GM20000 (cell line): ENCODE measurements around the gene PACC1.

Experiments used
- DNase-seq: peaks from one replicate; pipeline ENCODE4 v3.0.0; 2012; ENCODE audit warnings: low spot score
- TF ChIP-seq, protein P1 (sequence below): IDR thresholded peaks from 2 replicates; pipeline ENCODE4 v1.5.1; 2012; ENCODE audit warnings: mild to moderate bottlenecking, control low read depth; ENCODE audit errors: extremely low read depth, missing control alignments

The PACC1 gene

DNA sequence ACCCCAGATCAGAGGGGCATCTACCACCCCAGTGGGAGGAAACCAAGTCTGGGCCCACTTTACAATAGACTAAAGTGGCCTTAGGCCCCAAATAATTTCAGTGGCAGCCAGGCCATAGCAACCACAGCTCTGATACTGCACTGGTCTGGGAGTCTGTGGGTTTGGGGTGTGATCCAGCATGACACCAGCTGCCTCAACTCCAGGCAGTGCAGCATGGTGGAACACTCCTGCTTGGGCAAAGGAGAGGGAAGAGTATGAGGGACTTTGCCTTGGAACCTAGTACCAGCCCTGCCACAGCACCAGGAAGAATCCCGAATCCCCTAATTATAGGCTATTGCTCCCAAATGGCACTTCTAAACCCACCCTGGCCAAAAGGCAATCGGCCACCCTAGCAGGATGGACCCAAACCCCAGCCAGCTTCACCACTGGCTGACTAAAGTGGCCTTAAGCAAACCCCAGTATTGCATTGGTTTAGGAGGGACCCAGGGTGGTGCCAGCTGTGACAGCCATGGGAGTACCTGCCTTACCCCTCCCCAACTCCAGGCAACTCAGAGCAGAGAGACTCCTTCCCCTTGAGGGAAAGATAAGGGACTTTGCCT lies 47.1 kb downstream of the PACC1 start:
- no peak for DNase-seq
- TF ChIP-seq, protein P1, sequence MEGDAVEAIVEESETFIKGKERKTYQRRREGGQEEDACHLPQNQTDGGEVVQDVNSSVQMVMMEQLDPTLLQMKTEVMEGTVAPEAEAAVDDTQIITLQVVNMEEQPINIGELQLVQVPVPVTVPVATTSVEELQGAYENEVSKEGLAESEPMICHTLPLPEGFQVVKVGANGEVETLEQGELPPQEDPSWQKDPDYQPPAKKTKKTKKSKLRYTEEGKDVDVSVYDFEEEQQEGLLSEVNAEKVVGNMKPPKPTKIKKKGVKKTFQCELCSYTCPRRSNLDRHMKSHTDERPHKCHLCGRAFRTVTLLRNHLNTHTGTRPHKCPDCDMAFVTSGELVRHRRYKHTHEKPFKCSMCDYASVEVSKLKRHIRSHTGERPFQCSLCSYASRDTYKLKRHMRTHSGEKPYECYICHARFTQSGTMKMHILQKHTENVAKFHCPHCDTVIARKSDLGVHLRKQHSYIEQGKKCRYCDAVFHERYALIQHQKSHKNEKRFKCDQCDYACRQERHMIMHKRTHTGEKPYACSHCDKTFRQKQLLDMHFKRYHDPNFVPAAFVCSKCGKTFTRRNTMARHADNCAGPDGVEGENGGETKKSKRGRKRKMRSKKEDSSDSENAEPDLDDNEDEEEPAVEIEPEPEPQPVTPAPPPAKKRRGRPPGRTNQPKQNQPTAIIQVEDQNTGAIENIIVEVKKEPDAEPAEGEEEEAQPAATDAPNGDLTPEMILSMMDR: no peak

DNA sequence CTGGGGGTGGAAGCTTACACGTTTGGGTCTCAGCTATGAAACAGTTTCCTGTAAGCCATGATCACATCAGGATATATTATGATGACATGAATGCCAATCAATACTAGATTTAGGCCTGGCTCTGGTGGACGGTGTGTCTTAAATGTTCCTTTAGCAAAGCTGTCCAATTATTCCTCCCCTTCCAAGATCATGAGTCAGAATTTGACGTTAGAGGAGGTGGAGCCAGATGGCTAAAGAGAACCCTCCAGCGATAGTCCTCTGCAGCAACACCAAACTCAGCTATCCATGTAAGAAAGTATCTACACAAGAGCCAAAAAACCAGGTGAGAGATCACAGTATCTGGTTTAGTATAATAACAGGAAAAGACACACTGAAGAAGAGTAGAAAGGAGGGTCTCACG lies 47.8 kb downstream of the PACC1 start:
- TF ChIP-seq, protein P1: no peak
- no peak for DNase-seq

DNA sequence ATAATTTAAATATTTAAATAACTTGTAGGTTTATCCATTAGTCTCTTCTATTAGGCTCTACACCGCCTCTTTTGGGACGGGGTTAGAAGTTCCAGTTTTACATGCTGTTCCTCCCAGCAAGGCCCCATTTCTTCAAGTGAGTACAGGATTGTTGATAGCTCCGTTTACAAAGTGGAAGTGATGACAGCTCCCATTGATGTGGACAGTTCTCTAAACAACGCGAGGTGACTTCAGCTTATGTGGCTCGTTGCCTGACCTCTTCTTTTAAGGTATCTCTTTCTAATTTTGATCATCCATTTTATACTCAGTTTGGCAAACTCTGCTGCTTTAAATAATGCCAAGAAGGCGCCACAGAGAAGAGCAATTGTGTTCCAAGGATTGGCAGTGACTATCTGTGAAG lies 49.7 kb downstream of the PACC1 start:
- no peak for DNase-seq
- TF ChIP-seq, protein P1: no peak

DNA sequence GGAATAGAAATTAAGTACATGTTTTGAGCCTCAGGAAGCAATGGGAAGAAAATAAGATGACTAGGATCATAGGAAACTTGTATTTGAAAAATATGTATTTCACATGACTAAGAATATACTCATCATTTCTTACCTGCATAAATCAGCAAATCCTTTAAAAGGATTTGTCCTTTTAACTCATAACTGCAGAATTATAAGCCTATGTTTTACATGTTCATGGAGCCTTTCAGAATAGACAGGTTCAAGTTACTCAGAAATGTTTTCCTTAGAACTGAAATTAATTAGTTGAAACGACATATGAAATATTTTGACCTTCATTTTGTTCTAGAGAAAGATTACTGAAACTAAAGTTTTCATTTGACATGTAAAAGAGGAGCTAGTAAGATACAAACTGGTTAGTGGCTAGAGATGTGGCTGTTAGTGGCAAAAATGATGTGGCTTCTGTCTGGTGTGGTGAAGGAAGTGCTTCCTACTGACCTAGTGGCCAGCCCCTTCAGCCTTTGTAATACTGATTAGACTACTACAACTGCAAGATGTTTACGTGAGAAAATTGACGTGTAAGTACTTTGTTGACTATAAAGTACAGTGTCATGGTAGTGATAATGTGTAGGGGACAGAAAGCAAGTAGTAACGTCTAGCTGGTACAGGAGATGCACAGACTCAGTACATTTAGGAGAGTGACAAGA lies 54.7 kb downstream of the PACC1 start:
- DNase-seq: no peak
- TF ChIP-seq, protein P1: no peak

DNA sequence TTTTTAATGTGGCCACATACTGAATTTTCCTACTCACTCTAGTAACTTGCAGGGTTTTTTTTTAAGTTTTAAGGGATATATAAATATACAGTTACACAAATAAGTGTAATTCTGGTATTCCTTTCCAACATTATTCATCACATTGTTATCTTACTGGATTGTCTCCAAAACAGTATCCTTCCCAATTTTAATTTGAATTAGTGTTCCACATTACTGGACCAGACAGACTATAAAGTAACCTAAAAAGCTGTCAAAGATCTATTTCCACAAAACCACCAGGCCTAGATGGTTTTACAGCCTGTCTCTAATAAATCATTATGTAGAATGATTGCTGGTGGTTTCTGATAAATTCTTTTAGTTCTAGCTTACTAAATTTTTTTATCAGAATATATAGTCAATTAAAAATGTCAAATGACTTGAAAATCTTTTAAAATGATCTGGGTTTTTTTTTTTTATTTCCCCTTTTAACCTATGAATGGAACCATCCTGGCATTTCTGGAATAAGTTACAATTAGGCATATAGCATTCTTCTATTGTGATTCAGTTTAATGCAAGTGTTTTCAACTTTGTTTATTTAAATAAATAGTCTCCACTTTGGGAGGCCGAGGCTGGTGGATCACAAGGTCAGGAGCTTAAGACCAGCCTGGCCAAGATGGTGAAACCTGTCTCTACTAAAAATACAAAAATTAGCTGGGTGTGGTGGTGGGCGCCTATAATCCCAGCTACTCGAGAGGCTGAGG lies 59.3 kb downstream of the PACC1 start:
- no peak for DNase-seq
- TF ChIP-seq, protein P1: no peak

DNA sequence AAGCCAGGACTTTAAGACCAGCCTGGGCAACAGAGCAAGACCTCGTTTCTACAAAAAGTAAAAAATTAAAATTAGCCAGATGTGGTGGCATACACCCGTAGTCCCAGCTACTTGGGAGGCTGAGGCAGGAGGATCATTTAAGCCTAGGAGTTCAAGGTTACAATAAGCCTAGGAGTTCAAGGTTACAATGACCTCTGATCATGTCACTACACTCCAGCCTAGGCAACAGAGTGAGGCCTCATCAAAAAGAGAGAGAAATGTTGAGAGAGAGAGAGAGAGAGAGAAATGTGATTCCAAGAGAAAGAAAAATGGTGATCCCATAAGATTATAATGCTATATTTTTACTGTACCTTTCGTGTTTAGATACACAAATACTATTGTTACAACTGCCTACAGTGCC lies 60.2 kb downstream of the PACC1 start:
- DNase-seq: no peak
- TF ChIP-seq, protein P1: no peak

DNA sequence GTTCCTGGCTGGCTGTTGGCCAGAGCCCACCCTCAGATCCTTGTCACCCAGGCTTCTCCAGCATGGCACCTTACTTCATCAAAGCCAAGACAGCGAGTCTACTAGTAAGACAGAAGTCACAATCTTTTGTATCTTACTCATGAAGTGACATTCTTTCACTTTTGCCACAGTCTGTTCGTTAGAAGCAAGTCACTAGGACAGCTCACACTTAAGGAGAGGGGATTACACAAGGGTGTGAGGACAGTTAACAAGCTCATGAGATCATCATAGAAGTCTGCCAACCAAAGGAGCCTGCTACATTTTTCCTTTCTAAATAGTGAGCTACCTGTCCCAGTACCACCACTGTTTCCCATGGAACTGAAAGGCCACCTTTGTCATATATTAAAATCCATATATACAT lies 61.5 kb downstream of the PACC1 start:
- no peak for DNase-seq
- TF ChIP-seq, protein P1: no peak
